SK-N-SH treated with all-trans-retinoic acid at 6 μM for 48 hours (cell line): Measurements from ENCODE around the gene CD302.

Source experiments
- ARNTL ChIP-seq: fragments of 450-650 bp; formaldehyde crosslinking; IDR thresholded peaks from 2 replicates; pipeline ENCODE4 v1.5.0; 2020; ENCODE audit warnings: low read depth, mild to moderate bottlenecking, moderate library complexity, borderline replicate concordance
- PATZ1 ChIP-seq: fragments of 250-450 bp; sonication (Bioruptor Pico); IDR thresholded peaks from 2 replicates; pipeline ENCODE4 v1.8.0; 2020; ENCODE audit warnings: mild to moderate bottlenecking, moderate library complexity, borderline replicate concordance
- POU6F1 ChIP-seq: fragments of 250-450 bp; sonication (Bioruptor Pico); IDR thresholded peaks from 2 replicates; pipeline ENCODE4 v1.8.0; 2021; ENCODE audit warnings: low read depth, mild to moderate bottlenecking, moderate library complexity, borderline replicate concordance
- PPARA ChIP-seq: fragments of 250-450 bp; sonication (Bioruptor Pico); IDR thresholded peaks from 2 replicates; pipeline ENCODE4 v1.5.0; 2020; ENCODE audit warnings: mild to moderate bottlenecking, borderline replicate concordance

- no peak for TF ChIP-seq PATZ1 (CRISPR knock-in tag)
- no peak for TF ChIP-seq PPARA (CRISPR knock-in tag)
- no peak for TF ChIP-seq ARNTL
- TF ChIP-seq POU6F1 (CRISPR knock-in tag), result no peak
These were observed 75.4 kb downstream of the CD302 start for GRCh38 chr2:159722580-159722979.
